PC-3 (cell line): ENCODE results near the gene RNF225. TPM values are rescaled to one million over a fixed set of nuclear protein-coding genes. Genes with fewer than 3 reads are reported as not detected.

Experiments used
- ATAC-seq: fragments of 200-7000 bp; cut with Tn5 transposase; 2 replicates; pipeline ENCODE4 v1.9.1; 2020; ENCODE audit warnings: mild to moderate bottlenecking, moderate library complexity
- BruUV-seq: library from RNA; stranded (reverse); fragments of 400-500 nt; replicated peaks from 2 replicates; lab custom pipeline; 2021; lab: Mats Ljungman, UMichigan
- CTCF ChIA-PET: fragments of 300-600 bp; sonication (Branson Sonifier 250); formaldehyde crosslinking; loops from one replicate; lab custom pipeline; 2022; ENCODE audit warnings: antibody characterized with exemption; lab: Charles Lee
- POLR2A ChIA-PET: fragments of 300-600 bp; sonication (Branson Sonifier 250); formaldehyde crosslinking; loops from one replicate; lab custom pipeline; 2022; ENCODE audit warnings: antibody characterized with exemption; ENCODE audit not compliant: unreplicated experiment; lab: Charles Lee
- DNase-seq: peaks from one replicate; pipeline ENCODE4 v3.0.0-alpha.2; 2015
- H2AFZ ChIP-seq: fragments of 300-600 bp; sonication (generic); 2 replicates; pipeline ENCODE4 v1.6.0; 2016; ENCODE audit warnings: antibody characterized with exemption, low read length
- H3F3A ChIP-seq: fragments of 300-600 bp; sonication (generic); one replicate; pipeline ENCODE4 v1.6.0; 2017; ENCODE audit warnings: antibody characterized with exemption, low read length, control low read depth, mild to moderate bottlenecking; ENCODE audit not compliant: unreplicated experiment
- H3K27ac ChIP-seq: fragments of 300-600 bp; sonication (generic); 2 replicates; pipeline ENCODE4 v1.5.1; 2016; ENCODE audit warnings: mild to moderate bottlenecking, low read length
- H3K27me3 ChIP-seq: fragments of 300-600 bp; sonication (generic); 2 replicates; pipeline ENCODE4 v1.6.1; 2016; ENCODE audit warnings: low read length, mixed read lengths
- H3K36me3 ChIP-seq: fragments of 300-600 bp; sonication (generic); 2 replicates; pipeline ENCODE4 v1.6.1; 2016; ENCODE audit warnings: low read depth, mixed run types, low read length, mixed read lengths
- H3K4me1 ChIP-seq: fragments of 300-600 bp; sonication (generic); 2 replicates; pipeline ENCODE4 v1.5.1; 2016; ENCODE audit warnings: low read length; ENCODE audit not compliant: insufficient read depth
- H3K4me2 ChIP-seq: fragments of 300-600 bp; sonication (generic); 2 replicates; pipeline ENCODE4 v1.6.0; 2016; ENCODE audit warnings: low read length
- H3K4me3 ChIP-seq: fragments of 300-600 bp; sonication (generic); 2 replicates; pipeline ENCODE4 v1.5.1; 2016; ENCODE audit warnings: mild to moderate bottlenecking, low read length, mixed read lengths
- H3K79me2 ChIP-seq: fragments of 300-600 bp; sonication (generic); 2 replicates; pipeline ENCODE4 v1.6.1; 2017; ENCODE audit warnings: low read length, mixed read lengths
- H3K9ac ChIP-seq: fragments of 300-600 bp; sonication (generic); 2 replicates; pipeline ENCODE4 v1.6.0; 2016; ENCODE audit warnings: mild to moderate bottlenecking, low read length
- H3K9me2 ChIP-seq: fragments of 300-600 bp; sonication (generic); replicated peaks from 2 replicates; pipeline ENCODE4 v1.6.1; 2016; ENCODE audit warnings: mixed run types, low read length, mixed read lengths
- H3K9me3 ChIP-seq: fragments of 300-600 bp; sonication (generic); 2 replicates; pipeline ENCODE4 v1.6.1; 2016; ENCODE audit warnings: low read length, mixed read lengths
- H4K20me1 ChIP-seq: fragments of 300-600 bp; sonication (generic); 2 replicates; pipeline ENCODE4 v1.6.1; 2016; ENCODE audit warnings: low read length, mixed read lengths
- EZH2 ChIP-seq: fragments of 300-600 bp; sonication (generic); IDR thresholded peaks from one replicate; pipeline ENCODE4 v1.6.1; 2017; ENCODE audit warnings: antibody characterized with exemption, mild to moderate bottlenecking, low read length; ENCODE audit not compliant: unreplicated experiment
- EZH2phosphoT487 ChIP-seq: fragments of 300-600 bp; sonication (generic); IDR thresholded peaks from 2 replicates; pipeline ENCODE4 v1.6.1; 2018; ENCODE audit warnings: mild to moderate bottlenecking, antibody characterized with exemption, low read length, borderline replicate concordance
- intact Hi-C: fragments of 100-400 bp; cut with micrococcal nuclease; formaldehyde crosslinking; loops from 2 replicates; pipeline ENCODE4 v1.9.0; 2023
- total RNA-seq: library from RNA; depleted of rRNA; stranded (reverse); fragments of >200 nt; gene quantifications from 2 replicates; pipeline ENCODE4 v1.2.3, GENCODE V29; 2014
- TF ChIP-seq, protein P1 (sequence below): fragments of 300-600 bp; sonication (generic); conservative IDR thresholded peaks from 2 replicates; pipeline ENCODE4 v1.5.1; 2017; ENCODE audit warnings: antibody characterized with exemption, low read depth, mild to moderate bottlenecking, low read length

RNF225 gene
- total RNA-seq, 1 experiment from 2014 or later, result 2.2 TPM

DNA sequence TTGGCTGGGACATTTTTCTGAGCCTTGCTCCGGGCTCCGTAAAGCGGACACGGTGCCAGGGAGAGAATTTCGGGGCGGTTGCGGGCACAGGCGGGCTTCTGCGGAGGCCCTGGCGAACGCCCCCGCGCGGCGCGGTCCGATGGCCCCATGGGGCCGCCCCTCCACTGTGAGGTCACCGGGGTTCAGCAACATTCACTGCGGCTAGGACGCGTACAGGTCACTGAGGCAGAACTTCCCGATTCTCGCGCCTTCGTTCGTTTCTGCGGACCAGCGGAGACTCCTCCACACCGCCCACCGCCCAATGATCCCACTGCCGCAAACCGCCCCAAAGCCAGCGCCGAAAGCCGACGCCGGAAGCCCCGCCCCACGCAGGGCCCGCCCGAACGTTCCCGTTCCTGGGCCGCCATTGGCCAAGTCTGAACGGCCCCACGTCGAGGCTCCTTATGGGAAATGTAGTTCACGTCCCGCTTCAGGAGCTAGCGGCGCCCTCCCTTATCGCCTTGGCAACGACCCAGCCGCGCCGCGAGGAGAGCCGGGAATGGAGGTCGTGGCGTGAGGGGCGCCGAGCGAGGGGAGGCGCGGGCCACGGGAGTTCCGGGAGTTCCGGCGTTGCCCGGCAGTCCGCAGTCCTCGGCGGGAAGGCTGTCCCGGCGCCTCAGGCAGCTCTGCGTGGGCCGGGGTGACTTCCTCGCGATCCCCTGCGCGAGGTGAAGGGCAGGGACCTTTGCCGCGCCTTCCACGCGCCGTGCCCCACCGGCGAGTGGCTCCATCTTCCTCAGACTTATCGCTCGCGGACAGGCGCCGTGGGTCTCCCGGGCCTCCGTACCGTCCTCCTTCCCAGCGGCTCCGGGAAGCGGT is 12.9 kb downstream of the RNF225 start, which contains the start of gene ZNF584:
ZNF584 (plus strand) TSS at position 498 of the 858 bp plus-strand sequence. CDS start 499 bp downstream, outside the sequence.
- peaks cover 17% of the 10 kb centered on the region for H3K4me1 ChIP-seq
- H3K9me3 ChIP-seq, result no peaks in the 10 kb centered on the region
- no TSS peak for BruUV-seq
- TF ChIP-seq, protein P1, sequence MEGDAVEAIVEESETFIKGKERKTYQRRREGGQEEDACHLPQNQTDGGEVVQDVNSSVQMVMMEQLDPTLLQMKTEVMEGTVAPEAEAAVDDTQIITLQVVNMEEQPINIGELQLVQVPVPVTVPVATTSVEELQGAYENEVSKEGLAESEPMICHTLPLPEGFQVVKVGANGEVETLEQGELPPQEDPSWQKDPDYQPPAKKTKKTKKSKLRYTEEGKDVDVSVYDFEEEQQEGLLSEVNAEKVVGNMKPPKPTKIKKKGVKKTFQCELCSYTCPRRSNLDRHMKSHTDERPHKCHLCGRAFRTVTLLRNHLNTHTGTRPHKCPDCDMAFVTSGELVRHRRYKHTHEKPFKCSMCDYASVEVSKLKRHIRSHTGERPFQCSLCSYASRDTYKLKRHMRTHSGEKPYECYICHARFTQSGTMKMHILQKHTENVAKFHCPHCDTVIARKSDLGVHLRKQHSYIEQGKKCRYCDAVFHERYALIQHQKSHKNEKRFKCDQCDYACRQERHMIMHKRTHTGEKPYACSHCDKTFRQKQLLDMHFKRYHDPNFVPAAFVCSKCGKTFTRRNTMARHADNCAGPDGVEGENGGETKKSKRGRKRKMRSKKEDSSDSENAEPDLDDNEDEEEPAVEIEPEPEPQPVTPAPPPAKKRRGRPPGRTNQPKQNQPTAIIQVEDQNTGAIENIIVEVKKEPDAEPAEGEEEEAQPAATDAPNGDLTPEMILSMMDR, result peak; percentile 53; the same call in 1 of the 2 replicates
- TF ChIP-seq EZH2, result no peak
- H3K4me3 ChIP-seq, result peak within 1 kb of the TSS; percentile 78
- peaks cover 36% of the 10 kb centered on the region for H3K79me2 ChIP-seq
- intact Hi-C loops, result loop anchor here (1.0 kb wide), 2 partner anchors 43 to 59 kb away; partner anchors contain the start of genes ZNF324 and ZNF324B
- H3K27ac ChIP-seq, result 0 out of 2 replicates have a peak within 1 kb of the TSS, but pooled peaks have one; percentile 0
- peak within 1 kb of the TSS; percentile 96 for H2AFZ ChIP-seq
- no peaks in the 10 kb centered on the region for H3F3A ChIP-seq
- peak; percentile 96 for DNase-seq
- H3K27me3 ChIP-seq, result no peaks in the 10 kb centered on the region
- no peaks in the 10 kb centered on the region for H3K36me3 ChIP-seq
- H3K9ac ChIP-seq, result peak within 1 kb of the TSS; percentile 82
- no peaks in the 10 kb centered on the region for H3K9me2 ChIP-seq
- no peaks in the 10 kb centered on the region for H4K20me1 ChIP-seq
- H3K4me2 ChIP-seq, result peak within 1 kb of the TSS; percentile 97
- CTCF ChIA-PET, result no interaction called here
- POLR2A ChIA-PET, result interaction anchor here (0.6 kb wide), 1 partner anchor 130 kb away, joined by 3 read pairs; no protein-coding TSS in a partner anchor
- peak; percentile 94 for ATAC-seq

DNA sequence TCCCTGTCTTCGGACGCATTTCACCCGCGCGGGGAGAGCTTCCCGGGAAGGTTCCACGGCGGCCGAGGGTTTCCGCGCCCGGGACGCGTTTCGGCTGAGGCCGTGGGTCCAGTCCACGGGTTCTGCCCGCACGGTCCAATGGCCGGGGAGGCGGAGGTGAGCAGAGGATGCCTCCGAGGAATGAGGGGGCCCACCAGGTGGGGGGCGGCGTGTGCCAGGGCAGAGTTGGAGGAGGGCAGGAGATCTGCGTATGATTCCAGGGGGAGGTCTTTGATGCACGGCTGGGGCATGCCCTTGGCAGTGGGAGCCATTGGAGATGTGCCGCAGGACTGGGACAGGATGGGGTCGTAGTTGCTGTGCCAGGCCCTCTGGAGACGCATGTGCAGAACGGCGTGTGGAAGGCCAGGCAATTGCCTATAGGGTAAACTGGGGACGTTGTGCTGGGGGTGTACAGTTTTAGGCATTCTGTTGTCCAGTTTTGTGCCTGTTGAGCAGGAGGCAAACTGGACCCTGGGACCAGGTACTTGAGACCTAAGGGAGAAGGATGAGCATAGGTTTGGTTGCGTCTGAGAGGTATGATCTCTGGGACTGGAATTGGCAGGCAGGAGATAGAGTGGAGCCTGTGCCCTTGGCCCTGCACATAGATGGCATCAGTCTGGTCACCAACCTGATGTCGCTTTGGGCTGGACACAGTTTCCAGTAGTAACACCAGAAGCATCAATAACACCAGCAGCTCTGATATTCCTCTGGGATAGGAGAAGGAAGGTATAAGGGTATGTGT is 13.7 kb downstream of the RNF225 start:
- BruUV-seq, result TSS peak; percentile 43
- intact Hi-C loops, result loop anchor here (1.0 kb wide), 1 partner anchor 42 kb away; the partner anchor contains the start of gene ZNF324B
- Histone ChIP-seq H3K79me2 (peaks cover 36% of the 10 kb centered on the region), H3K4me2 (peak overlapping the region; percentile 97), H3K27ac (no peak overlapping the region), H3K36me3 (no peaks in the 10 kb centered on the region), H2AFZ (peak overlapping the region; percentile 96), H4K20me1 (no peaks in the 10 kb centered on the region), H3K9ac (peak overlapping the region; percentile 82), H3K4me1 (peaks cover 17% of the 10 kb centered on the region), H3K27me3 (no peaks in the 10 kb centered on the region), H3K9me3 (no peaks in the 10 kb centered on the region), H3F3A (no peaks in the 10 kb centered on the region), H3K4me3 (peak overlapping the region; percentile 78), H3K9me2 (no peaks in the 10 kb centered on the region)
- DNase-seq (peak; percentile 56), ATAC-seq (peak; percentile 55)
- CTCF ChIA-PET, result no interaction called here
- POLR2A ChIA-PET, result interaction anchor here (0.6 kb wide), 1 partner anchor 131 kb away, joined by 3 read pairs; no protein-coding TSS in a partner anchor
- TF ChIP-seq, protein P1, result 0 out of 2 replicates have a peak, but pooled peaks have one; percentile 18
- no peak for TF ChIP-seq EZH2phosphoT487
- no peak for TF ChIP-seq EZH2
